KG1 (cell line): Measurements from ENCODE around the gene CEBPZ.
A peak's percentile ranks its signal among the peaks of the same experiment; 100 is the strongest.

Experiments
- DNase-seq: peaks from one replicate; lab custom pipeline; 2025; lab: John Stamatoyannopoulos, UW

CEBPZ gene

GRCh38 chr2:37180006-37180639 is 51.3 kb downstream of the CEBPZ start:
- no peak for DNase-seq

- DNase-seq = no peak
These were observed 57.7 kb downstream of the CEBPZ start for GRCh38 chr2:37173741-37174140.

- no peak for DNase-seq
These were observed 59.8 kb downstream of the CEBPZ start for GRCh38 chr2:37171624-37171950.

GRCh38 chr2:37168217-37168981 is 63.0 kb downstream of the CEBPZ start:
- DNase-seq = no peak

GRCh38 chr2:37167636-37168180 is 63.7 kb downstream of the CEBPZ start:
- DNase-seq = no peak

- no peak for DNase-seq
These were observed 66.6 kb downstream of the CEBPZ start for GRCh38 chr2:37164757-37165156.

GRCh38 chr2:37156857-37157714 is 74.3 kb downstream of the CEBPZ start, which contains the start of gene EIF2AK2:
Gene EIF2AK2 (minus strand): TSS chr2:37156980. CDS start chr2:37147806, 9,174 bp downstream.
- peak; percentile 79 for DNase-seq

GRCh38 chr2:37156071-37156856 is 75.1 kb downstream of the CEBPZ start:
- peak; percentile 23 for DNase-seq

- DNase-seq = no peak
These were observed 76.6 kb downstream of the CEBPZ start for GRCh38 chr2:37154785-37155184.

GRCh38 chr2:37153224-37153623 is 78.2 kb downstream of the CEBPZ start:
- DNase-seq = no peak
